Activated CD4-positive, alpha-beta memory T cell treated with anti-CD3 and anti-CD28 coated beads for 36 hours (primary cell): ENCODE measurements around the gene GALNT2. TPM values are rescaled to one million over a fixed set of nuclear protein-coding genes. Genes with fewer than 3 reads are reported as not detected.

Experiments
- CTCF ChIA-PET: fragments of 350-600 bp; sonication (Branson Sonifier 250); formaldehyde crosslinking; loops from one replicate; lab custom pipeline; 2021; ENCODE audit warnings: antibody characterized with exemption, inconsistent platforms; lab: Charles Lee
- POLR2A ChIA-PET: fragments of 350-600 bp; sonication (Branson Sonifier 250); formaldehyde crosslinking; loops from one replicate; lab custom pipeline; 2021; ENCODE audit warnings: antibody characterized with exemption; lab: Charles Lee
- DNase-seq: peaks from one replicate; pipeline ENCODE4 v3.0.0-alpha.2; 2020
- H3K27ac Mint-ChIP-seq: one replicate; pipeline ENCODE4 v1.8.0; 2021; ENCODE audit warnings: mixed read lengths
- H3K27me3 Mint-ChIP-seq: one replicate; pipeline ENCODE4 v1.8.0; 2021; ENCODE audit warnings: mixed read lengths
- H3K36me3 Mint-ChIP-seq: one replicate; pipeline ENCODE4 v1.8.0; 2021; ENCODE audit warnings: mixed read lengths
- H3K4me1 Mint-ChIP-seq: one replicate; pipeline ENCODE4 v1.8.0; 2021; ENCODE audit warnings: low read depth, mixed read lengths
- H3K4me3 Mint-ChIP-seq: one replicate; pipeline ENCODE4 v1.8.0; 2021; ENCODE audit warnings: mild to moderate bottlenecking, mixed read lengths
- H3K9me3 Mint-ChIP-seq: one replicate; pipeline ENCODE4 v1.8.0; 2021; ENCODE audit warnings: mixed read lengths
- intact Hi-C: fragments of 100-400 bp; cut with micrococcal nuclease; formaldehyde crosslinking; loops from one replicate; pipeline ENCODE4 v1.15.1; 2023
- total RNA-seq, 2 experiments: library from RNA; stranded (reverse); gene quantifications; one replicate each; pipeline ENCODE4 v1.2.3, GENCODE V29; 2021

GALNT2 gene
- total RNA-seq, 2 experiments from 2014 or later: 49.5 to 51.0 TPM

DNA sequence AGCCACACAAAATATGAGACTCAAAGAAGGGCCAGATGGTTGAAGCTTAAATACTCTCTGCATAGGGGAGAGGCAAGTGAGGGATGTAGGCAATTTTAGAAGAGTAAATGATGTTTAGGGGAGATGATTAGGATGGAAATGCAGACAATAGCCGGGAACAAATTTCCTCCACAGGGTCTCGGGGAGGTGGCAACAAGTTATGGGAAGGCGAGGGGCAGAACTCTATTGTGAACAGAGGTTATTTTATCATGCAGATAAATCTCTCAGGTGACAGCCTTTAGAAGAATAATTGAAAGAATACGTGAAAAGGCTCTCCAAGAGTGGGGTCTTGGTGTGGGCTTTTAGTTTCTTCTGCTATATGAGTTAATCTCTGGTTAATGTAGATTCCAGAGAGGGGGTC is 166.7 kb downstream of the GALNT2 start:
- DNase-seq: no peak
- Mint-ChIP-seq H3K4me3 (no peak overlapping the region), H3K36me3 (peaks cover 23% of the 10 kb centered on the region), H3K9me3 (no peaks in the 10 kb centered on the region), H3K27me3 (no peaks in the 10 kb centered on the region), H3K4me1 (peaks cover 13% of the 10 kb centered on the region), H3K27ac (no peak overlapping the region)
- ChIA-PET CTCF (no interaction called here), POLR2A (no interaction called here)
- intact Hi-C loops: no loop called here

DNA sequence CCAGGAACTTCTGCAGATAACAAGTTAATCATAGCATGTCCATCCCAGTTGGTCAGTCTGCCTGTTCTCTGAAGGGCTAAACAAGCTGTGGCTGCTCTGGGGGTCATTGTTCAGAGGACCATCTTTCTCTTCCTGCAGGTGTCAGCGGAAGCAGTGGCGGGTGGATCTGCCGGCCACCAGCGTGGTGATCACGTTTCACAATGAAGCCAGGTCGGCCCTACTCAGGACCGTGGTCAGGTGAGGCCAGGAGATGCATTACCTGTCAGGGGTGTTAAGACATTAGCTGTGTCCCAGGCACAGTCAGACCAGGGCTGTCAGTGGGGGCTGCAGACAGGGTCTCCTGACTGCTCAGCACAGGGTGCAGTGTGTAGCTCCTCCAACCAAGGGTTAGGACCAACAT is 168.8 kb downstream of the GALNT2 start:
- no peak for DNase-seq
- no peak overlapping the region for H3K27ac Mint-ChIP-seq
- ChIA-PET POLR2A (no interaction called here), CTCF (no interaction called here)
- intact Hi-C loops: no loop called here
- H3K4me1 Mint-ChIP-seq: peaks cover 24% of the 10 kb centered on the region
- peaks cover 35% of the 10 kb centered on the region for H3K36me3 Mint-ChIP-seq
- no peak overlapping the region for H3K4me3 Mint-ChIP-seq
- H3K9me3 Mint-ChIP-seq: peaks cover 2% of the 10 kb centered on the region
- H3K27me3 Mint-ChIP-seq: no peaks in the 10 kb centered on the region

DNA sequence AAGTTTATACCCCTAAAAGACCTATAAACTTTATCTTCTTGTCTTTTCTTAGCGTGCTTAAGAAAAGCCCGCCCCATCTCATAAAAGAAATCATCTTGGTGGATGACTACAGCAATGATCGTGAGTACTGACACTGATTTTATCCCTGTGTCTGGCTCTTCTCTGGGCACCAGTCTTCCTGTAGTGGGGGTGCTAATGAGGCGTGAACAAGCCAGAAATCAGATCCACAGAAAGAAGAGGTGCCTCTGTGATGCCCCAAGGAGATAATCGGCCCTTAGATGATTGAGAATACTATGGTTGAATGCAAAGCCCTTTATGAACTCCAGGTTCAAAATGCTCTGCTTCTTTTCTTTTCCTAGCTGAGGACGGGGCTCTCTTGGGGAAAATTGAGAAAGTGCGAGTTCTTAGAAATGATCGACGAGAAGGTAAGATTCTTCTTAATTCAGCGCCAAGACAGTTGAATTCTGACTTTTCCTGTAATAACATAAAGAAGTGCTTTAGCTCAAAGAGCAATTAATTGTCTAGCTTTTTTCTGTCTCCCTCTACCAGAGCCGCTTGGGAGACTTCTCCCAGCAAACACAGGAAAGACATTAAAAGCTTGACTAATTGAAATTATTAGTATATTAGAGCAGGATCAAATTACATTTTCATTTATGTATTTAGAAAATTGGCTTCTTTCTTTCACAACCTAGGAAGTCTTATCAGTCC is 169.4 kb downstream of the GALNT2 start:
- peaks cover 23% of the 10 kb centered on the region for H3K4me1 Mint-ChIP-seq
- CTCF ChIA-PET: no interaction called here
- POLR2A ChIA-PET: no interaction called here
- intact Hi-C loops: no loop called here
- DNase-seq: no peak
- no peak overlapping the region for H3K27ac Mint-ChIP-seq
- H3K4me3 Mint-ChIP-seq: no peak overlapping the region
- H3K9me3 Mint-ChIP-seq: peaks cover 5% of the 10 kb centered on the region
- peaks cover 35% of the 10 kb centered on the region for H3K36me3 Mint-ChIP-seq
- H3K27me3 Mint-ChIP-seq: no peaks in the 10 kb centered on the region

DNA sequence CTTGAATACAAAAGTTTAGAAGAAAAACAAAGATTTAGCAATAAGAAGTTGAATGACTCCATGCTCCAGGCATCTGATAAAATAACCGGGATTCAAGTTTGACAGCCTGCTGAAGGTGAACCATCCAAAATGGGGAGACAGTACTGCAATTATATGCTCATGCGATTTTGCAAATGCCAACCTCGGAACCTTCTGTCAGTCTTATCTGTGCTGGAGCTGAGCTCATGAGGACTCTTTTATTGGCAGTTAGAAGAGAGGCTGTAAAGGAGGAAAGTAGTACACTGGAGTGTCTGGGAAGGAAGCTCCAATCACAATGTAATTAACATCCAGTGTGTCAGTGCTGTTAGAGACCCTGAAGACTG is 170.0 kb downstream of the GALNT2 start:
- ChIA-PET POLR2A (no interaction called here), CTCF (no interaction called here)
- Mint-ChIP-seq H3K27ac (no peak overlapping the region), H3K4me3 (no peak overlapping the region), H3K27me3 (no peaks in the 10 kb centered on the region), H3K9me3 (peaks cover 5% of the 10 kb centered on the region), H3K36me3 (peaks cover 39% of the 10 kb centered on the region), H3K4me1 (peaks cover 22% of the 10 kb centered on the region)
- DNase-seq: no peak
- intact Hi-C loops: no loop called here

DNA sequence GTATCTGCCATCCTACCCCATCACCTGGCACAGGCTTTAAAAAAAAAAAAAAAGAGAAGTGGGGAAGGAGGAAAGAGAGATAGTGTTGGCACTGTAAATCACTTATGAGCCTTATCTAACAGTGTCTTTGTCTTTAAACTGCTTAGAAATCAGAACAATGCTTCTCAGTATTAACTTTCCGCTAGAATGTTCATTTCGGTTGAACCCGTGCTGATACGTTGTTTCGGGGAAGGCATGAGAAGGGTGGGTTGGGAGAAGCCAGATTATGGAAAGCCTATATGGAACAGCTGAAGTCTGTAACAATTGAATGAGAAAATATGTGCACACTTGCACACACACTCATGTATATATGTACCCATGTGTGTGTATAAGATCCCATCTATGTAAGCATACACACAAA is 170.8 kb downstream of the GALNT2 start:
- ChIA-PET POLR2A (no interaction called here), CTCF (no interaction called here)
- Mint-ChIP-seq H3K27ac (no peak overlapping the region), H3K4me1 (peaks cover 22% of the 10 kb centered on the region), H3K36me3 (peaks cover 42% of the 10 kb centered on the region), H3K4me3 (no peak overlapping the region), H3K27me3 (no peaks in the 10 kb centered on the region), H3K9me3 (peaks cover 5% of the 10 kb centered on the region)
- intact Hi-C loops: no loop called here
- no peak for DNase-seq

DNA sequence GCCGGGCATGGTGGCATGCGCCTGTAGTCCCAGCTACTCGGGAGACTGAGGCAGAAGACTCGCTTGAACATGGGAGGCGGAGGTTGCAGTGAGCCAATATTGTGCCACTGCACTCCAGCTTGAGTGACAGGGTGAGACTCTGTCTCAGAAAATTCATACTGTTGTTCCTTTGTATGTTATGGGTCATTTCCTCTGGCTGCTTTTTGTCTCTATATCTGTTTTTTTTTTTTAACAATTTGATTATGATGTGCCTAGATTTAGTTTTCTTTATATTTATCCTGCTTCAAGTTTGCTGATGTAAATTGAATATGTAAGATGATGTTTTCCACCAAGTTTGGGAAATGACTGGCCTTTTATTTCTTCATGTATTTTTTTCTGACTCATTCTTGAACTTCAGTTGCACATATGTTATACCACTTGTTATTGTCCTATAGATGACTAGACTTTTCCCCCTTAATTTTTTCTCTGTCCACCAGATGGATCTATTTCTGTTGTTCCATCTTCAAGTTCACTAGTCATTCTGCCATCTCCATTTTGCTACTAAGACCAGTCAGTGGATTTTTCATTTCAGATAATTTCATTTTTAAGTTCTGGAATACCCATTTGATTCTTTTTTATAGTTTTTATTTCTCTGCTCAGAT is 173.5 kb downstream of the GALNT2 start:
- Mint-ChIP-seq H3K36me3 (peaks cover 49% of the 10 kb centered on the region), H3K27ac (peak overlapping the region; percentile 79), H3K9me3 (peaks cover 5% of the 10 kb centered on the region), H3K4me3 (no peak overlapping the region), H3K4me1 (peaks cover 24% of the 10 kb centered on the region), H3K27me3 (no peaks in the 10 kb centered on the region)
- ChIA-PET POLR2A (interaction anchor here (0.6 kb wide), 1 partner anchor 8 kb away, joined by 3 read pairs; no protein-coding TSS in a partner anchor), CTCF (interaction anchor here (0.9 to 1.6 kb wide), 2 partner anchors 28 to 65 kb away, joined by 3 read pairs; no protein-coding TSS in a partner anchor)
- no peak for DNase-seq
- intact Hi-C loops: loop anchor here (1.0 to 2.0 kb wide), 4 partner anchors 30 to 402 kb away; partner anchors contain the start of gene COG2

DNA sequence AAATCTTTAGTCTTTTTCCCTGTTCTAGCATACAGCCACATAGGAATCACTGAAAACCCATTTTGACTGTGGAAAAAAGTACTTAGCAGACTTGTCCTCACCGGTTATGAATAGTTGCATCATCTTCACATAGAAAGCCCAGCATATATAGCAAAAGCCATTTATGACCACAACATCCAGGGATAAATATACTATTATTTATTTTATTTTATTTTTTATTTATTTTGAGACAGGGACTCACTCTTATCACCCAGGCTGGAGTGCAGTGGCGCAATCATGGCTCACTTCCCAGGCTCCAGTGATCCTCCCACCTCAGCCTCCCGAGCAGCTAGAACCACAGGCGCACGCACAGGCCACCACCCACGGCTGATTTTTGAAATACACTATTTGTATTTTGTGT is 175.3 kb downstream of the GALNT2 start:
- POLR2A ChIA-PET: no interaction called here
- no peaks in the 10 kb centered on the region for H3K27me3 Mint-ChIP-seq
- peaks cover 5% of the 10 kb centered on the region for H3K9me3 Mint-ChIP-seq
- peaks cover 51% of the 10 kb centered on the region for H3K36me3 Mint-ChIP-seq
- DNase-seq: no peak
- CTCF ChIA-PET: interaction anchor here (0.8 kb wide), 1 partner anchor 10 kb away, joined by 3 read pairs; no protein-coding TSS in a partner anchor
- no peak overlapping the region for H3K4me3 Mint-ChIP-seq
- intact Hi-C loops: no loop called here
- H3K27ac Mint-ChIP-seq: no peak overlapping the region
- H3K4me1 Mint-ChIP-seq: peaks cover 24% of the 10 kb centered on the region

DNA sequence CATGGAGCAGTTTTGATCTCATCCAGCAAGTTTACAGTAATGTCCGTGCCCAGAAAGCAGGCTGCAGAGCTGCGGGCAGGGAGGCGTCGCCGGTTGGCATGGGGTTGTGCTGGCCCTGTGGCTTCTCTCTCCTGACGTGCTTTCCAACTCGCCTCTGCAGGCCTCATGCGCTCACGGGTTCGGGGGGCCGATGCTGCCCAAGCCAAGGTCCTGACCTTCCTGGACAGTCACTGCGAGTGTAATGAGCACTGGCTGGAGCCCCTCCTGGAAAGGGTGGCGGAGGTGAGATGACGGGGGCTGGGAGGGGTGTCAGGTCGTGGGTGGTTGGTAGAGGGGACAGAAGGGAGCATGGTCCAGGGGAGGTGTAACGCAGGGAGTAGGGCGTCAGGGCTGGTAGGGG is 176.1 kb downstream of the GALNT2 start:
- no peak for DNase-seq
- intact Hi-C loops: no loop called here
- no peaks in the 10 kb centered on the region for H3K27me3 Mint-ChIP-seq
- peaks cover 5% of the 10 kb centered on the region for H3K9me3 Mint-ChIP-seq
- peaks cover 49% of the 10 kb centered on the region for H3K36me3 Mint-ChIP-seq
- no peak overlapping the region for H3K4me3 Mint-ChIP-seq
- ChIA-PET POLR2A (no interaction called here), CTCF (no interaction called here)
- H3K4me1 Mint-ChIP-seq: peaks cover 24% of the 10 kb centered on the region
- no peak overlapping the region for H3K27ac Mint-ChIP-seq

DNA sequence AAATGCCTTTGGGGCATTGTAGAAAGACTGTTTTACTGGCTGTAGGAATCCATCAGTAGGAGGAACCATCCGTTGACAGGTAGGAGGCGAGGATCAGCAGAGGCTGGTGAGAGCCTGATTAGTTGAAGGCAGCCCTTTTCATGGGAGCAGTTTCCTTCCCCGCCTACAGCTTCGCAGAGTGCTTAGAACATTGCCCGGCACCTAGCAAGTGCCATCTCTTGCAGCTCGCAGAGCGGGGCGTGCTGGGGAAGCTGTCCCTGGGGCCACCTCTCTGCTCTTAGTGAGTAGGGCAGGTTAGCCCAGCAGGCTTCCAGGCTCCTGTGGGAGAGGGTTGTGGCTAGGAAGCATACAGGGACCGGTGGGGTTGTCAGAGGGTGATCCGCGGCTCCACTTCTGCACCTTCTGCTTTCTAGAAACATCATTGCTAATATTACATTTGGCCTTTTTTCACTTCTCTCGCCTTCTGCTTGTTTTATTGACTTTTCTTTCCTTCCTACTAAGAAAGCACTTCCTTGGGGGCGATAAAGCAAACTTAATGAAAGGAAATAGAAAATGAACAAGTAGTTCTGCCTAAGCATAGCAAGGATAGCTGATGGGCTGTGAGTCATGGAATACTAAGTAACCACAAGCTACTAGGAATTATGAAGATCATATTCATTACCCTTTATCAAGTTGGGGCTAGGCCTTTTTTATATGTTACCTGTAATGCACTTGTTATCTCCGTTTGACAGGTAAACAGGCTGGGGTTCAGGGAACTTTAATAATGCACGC is 176.7 kb downstream of the GALNT2 start:
- Mint-ChIP-seq H3K27me3 (no peaks in the 10 kb centered on the region), H3K27ac (no peak overlapping the region), H3K36me3 (peaks cover 49% of the 10 kb centered on the region), H3K4me3 (no peak overlapping the region), H3K4me1 (peaks cover 24% of the 10 kb centered on the region), H3K9me3 (peaks cover 5% of the 10 kb centered on the region)
- ChIA-PET POLR2A (no interaction called here), CTCF (no interaction called here)
- no peak for DNase-seq
- intact Hi-C loops: no loop called here

DNA sequence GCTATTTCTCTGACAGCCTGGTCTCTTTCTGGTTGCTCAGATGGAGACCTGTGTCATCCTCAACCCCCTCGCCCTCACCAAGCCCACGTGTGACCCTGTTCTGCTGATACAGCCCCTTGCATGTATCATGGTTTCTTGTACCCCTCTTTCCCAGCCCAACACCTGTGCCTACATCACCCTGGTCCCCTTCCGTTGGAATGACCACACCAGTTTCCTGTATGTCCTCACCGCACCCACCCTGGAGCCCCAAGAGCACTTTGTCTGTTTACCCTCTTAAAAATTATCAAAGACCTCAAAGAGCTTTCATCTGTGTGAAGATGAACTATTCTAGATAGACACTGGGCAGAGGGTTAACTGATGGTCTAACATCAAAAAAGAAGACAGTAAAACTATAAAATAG is 179.5 kb downstream of the GALNT2 start:
- intact Hi-C loops: no loop called here
- Mint-ChIP-seq H3K9me3 (no peaks in the 10 kb centered on the region), H3K4me1 (peaks cover 14% of the 10 kb centered on the region), H3K27me3 (no peaks in the 10 kb centered on the region), H3K27ac (no peak overlapping the region), H3K36me3 (peaks cover 42% of the 10 kb centered on the region), H3K4me3 (no peak overlapping the region)
- DNase-seq: no peak
- POLR2A ChIA-PET: no interaction called here
- CTCF ChIA-PET: no interaction called here

DNA sequence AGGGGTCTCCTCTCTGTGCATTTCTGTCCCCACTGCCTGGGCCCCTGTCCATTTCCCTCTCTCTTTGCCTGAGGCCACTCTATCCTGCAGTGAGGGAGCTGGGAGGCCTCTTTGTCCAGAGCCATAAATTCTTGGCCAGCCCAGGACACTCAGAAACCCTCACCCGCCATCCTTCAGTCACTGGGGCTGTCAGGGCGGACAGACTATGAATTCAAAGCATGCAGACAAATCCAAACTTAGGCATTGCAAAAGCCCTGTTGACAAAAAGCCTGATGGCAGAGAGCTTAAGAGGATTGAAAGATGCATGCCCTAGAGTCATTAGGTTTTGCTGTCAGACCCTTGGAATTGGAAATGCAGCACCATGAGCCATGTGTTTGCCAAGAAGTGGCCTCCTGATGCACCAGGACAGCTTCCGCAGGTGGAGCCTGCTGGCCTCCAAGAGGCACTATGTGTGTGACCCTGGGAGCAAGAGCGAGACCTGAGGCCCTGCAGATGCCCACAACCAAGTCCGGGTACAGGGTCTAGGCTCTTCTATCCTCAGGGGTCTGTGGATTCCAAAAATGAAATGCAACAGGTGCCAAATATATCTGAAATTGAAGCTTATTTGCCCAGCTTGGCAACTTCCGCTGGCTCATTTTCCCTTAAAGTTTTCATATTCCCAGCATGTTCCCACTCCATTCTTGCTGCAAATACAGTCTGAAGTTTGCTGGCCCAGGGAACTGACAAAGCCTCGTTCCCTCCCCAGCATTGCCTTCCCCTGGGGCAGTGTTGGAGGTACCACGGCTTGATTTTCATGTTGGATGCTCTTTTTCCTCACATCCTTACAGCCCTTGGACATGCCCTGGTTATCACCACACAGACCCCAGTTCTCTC is 181.2 kb downstream of the GALNT2 start:
- H3K27ac Mint-ChIP-seq: no peak overlapping the region
- ChIA-PET POLR2A (interaction anchor here (0.6 kb wide), 1 partner anchor 21 kb away, joined by 3 read pairs; no protein-coding TSS in a partner anchor), CTCF (no interaction called here)
- no peaks in the 10 kb centered on the region for H3K9me3 Mint-ChIP-seq
- no peaks in the 10 kb centered on the region for H3K27me3 Mint-ChIP-seq
- peaks cover 43% of the 10 kb centered on the region for H3K36me3 Mint-ChIP-seq
- no peak overlapping the region for H3K4me3 Mint-ChIP-seq
- H3K4me1 Mint-ChIP-seq: peaks cover 16% of the 10 kb centered on the region
- intact Hi-C loops: no loop called here
- no peak for DNase-seq
